LoVo (cell line): ENCODE results near the gene SLC6A9.

Experiments used
- DNase-seq: peaks from one replicate; pipeline ENCODE4 v3.0.0-alpha.2; 2016; ENCODE audit warnings: low spot score

SLC6A9 gene

DNA sequence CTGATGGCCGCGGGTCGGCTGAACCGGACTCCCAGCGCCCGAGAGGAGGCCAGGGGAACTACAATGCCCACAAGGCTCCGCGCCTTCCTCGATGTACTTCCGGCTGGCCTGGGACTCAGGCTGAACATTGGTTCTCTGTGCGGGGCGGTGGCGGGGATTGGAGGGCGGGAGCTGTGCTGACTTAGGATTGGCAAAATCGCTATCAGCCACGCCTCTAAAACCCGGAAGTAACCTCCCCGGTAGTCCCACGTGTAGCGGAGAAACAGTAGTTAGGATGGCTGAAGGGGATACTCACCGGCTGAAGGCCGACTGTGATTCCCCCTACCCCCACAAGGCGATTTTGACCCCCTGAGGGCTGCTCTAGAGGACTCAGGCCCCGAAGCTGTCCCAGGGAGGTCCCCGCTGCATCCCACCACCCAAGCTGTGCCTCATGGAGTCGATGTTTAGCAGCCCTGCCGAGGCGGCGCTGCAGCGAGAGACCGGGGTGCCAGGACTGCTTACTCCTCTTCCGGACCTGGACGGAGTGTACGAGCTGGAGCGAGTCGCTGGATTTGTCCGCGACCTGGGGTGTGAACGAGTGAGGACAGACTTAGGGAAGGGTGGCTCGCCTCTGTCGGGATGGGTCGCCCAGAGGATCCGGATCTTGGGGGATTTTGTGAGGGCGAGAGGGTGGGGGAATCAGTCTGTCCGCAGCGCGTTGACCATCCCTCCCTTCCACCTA lies 61.4 kb downstream of the SLC6A9 start, which contains the start of gene DPH2:
DPH2 (plus strand) TSS at position 265 of the 721 bp plus-strand sequence; CDS start at position 431, 166 bp downstream.
- peak; percentile 97 for DNase-seq

DNA sequence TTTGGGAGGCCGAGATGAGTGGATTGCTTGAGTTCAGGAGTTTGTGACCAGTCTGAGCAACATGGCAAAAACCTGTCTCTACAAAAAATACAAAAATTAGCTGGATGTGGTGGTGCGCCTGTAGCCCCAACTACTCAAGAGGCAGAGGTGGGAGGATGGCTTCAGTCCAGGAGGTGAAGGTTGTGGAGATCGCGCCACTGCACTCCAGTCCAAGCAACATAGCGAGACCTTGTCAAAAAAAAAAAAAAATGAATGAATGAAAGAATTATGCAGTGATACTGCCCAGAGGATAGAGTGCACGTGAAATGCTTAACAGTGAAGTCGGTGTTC lies 61.9 kb downstream of the SLC6A9 start:
- no peak for DNase-seq

DNA sequence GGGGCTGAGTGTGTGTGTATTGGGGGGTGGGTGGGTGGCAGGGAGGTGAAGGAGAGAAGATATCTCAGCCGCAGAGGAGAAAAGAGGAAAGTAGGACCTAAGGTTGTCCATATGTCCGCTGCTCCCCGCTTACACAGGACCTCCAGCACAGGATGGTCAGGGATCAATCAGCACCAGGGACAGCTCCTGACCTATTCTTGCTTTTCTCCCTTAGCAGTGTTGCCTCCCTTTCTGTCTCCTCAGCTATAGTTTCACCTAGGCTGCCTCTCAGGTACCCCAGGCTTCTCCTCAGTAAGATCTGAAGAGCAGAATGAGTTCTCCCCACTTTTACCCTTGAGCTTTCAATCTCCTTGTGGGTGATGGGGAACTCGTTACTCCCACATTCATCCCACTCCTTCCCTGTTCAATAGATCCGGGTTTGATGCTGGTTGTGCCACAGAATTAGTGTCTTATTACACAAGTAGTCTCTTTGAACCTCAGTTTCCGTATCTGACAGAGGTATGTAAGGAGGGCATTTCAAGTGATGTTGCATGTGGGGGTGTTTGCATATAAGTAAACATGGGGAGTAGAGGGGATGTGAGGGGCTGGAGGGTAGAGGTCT lies 62.8 kb downstream of the SLC6A9 start:
- DNase-seq = no peak

DNA sequence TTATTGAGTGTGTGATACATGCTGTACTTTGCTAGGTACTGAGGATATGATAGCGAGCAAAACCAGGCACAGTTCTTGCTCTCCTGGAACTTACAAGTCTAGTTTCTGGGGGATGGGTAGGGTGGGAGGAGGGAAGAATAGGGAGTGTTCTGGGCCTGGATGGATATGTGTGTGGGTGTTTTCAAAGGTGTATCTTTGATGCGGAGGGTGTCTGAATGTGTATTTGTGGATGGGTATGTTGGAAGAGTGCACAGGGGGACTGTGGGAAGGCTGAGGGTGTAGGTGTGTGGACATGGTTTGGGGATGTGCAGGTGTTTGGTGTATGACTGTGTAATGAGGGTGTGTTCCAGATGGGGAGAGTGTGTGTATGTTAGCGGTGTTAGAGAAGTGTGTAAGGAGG lies 65.9 kb downstream of the SLC6A9 start:
- no peak for DNase-seq

DNA sequence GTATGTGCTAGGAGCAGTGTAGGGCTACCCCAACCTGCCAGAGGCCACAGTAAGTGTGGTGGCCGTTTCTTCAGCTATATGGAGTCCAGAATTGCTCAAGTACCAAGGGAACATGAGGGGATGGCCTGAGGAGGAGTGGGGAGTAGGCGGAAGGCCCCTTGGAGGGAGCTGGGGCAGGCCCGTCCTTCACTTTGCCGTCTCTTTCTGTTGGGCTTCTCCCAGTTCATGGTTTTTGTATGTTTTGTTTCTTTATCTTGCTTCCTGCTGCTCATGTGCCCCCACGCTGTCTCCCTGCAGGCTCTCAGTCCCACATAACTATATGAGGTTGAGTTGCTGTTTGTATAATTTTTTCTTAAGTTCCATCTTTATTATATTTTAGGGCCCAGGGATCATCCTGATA lies 67.4 kb downstream of the SLC6A9 start:
- DNase-seq = no peak

DNA sequence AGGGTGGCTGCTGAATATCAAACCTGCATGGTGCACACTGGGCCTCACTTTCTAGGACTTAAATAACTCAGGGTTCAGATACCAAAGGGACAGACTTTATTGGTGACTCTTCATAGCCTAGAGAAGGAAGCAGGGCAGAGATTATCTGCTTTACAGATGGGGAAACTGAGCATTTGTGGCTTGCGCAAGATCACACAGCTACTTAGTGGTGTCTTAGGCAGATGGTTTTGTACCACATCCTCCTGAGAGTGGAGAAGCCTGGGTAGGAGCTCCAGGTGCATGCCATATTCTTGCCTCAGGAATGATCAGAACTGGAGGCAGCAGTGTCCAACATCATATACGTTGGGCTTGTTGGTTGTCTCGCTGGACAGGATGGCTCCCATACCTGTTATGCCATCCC lies 68.3 kb downstream of the SLC6A9 start:
- no peak for DNase-seq

DNA sequence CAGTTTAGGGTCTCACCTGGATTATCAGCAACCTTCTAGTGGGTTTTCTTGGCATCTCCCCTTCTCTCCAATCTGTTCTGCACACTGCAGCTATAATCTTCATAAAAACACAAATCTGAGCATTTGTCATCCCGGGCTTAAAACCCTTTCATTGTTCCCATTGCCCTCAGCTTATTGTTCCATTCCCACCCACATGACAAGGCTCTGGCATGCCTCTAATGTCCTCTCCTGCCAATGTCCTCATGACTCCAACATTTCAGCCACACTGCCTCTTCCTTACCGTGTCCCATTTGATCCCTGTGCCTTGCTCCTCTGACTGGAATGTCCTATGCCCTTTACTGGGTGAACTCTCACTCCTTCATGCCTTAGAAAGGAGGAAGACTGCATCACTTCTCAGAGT lies 68.9 kb downstream of the SLC6A9 start:
- DNase-seq = no peak

DNA sequence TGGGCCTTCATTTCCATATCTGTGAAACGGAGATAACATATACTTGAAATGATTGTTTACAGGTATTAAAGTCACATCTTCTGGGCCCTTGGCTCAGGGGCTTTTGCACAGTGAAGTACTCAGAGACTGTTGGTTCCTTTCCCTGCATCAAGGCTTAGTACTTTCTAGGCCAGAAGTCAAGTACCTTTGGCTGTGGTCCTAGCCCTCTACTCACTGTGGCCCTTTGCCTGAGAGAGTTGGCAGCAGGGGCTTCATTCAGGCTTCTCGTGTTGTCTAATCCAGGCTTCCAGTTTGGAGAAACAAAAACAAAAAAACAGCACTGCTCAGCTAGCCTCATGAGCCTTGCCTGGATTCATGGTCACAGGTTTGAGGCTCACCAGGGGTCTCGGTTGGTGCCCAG lies 69.6 kb downstream of the SLC6A9 start:
- no peak for DNase-seq

DNA sequence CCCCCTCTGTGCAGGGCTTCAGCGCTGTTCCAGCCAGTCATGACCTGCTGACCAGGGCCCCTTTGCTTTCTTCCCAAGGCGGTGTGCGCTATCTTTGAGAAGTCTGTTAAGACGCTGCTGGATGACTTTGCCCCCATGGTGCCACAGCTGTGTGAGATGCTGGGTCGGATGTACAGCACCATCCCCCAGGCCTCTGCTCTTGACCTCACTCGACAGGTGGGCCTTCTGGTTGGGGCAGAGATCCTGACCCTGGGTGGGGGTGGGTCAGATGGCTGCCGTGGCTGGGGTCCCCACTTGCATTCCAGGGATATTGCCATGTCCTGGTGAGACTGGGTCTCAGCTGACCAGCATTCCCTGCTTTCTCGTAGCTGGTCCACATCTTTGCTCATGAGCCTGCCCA lies 70.5 kb downstream of the SLC6A9 start:
- DNase-seq = no peak

DNA sequence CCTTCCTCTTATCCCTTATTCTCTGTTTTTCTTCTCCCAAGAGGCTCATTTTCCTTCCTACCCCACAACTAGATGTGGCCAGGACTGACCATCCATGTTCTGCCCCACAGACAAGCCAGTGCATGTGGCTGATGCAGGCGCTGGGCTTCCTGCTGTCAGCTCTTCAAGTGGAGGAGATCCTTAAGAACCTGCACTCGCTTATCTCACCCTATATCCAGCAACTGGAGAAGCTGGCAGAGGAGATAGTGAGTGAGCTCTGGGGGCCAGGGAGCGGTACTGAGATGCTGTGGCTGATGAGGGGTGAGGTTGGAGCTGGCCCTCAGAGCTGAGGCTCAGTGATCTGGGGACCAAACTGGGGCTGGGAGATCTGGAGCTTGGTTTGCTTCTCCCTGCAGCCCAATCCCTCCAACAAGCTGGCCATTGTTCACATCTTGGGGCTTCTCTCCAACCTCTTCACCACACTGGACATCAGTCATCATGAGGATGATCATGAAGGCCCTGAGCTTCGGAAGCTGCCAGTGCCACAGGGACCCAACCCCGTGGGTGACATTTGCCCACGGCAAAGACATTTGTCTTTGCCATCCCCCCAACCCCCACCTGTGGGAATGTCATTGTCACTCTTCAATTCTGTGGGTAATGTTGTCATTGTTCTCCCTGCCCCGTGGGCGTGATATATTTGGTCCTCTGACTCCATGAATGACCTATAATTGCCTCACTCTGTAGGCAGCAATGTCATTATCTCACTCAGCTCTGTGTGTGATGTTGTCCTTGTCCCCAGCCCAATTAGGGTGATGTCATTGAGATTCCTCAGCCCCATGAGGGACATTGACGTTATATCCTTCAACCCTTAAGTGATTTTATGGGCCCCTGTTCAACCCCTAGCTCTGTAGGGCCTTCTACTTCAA lies 72.7 kb downstream of the SLC6A9 start:
- no peak for DNase-seq

DNA sequence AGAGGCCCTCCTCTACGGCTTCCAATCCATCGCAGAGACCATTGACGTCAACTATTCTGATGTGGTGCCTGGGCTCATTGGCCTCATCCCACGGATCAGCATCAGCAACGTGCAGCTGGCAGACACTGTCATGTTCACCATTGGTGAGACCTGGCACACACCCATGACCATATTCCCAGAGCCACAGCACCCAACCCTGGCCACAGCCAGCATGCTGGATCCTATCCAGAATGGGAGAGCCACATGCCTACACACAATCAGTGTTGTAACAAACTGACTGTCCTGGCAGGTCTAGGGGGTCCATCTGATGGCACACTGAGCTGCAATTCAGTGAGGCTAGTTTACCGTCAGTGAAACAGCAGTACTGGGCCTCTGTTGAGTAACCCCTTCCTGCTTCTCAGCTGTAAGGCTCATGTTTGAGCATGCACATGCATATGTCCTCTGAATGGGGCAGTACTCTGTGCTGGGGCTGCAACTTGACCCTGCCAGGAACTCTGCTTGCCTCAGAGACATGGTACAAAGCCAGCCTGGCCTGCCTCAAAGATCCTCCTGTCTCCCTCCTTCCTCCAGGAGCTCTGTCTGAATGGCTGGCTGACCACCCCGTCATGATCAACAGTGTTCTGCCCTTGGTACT lies 73.7 kb downstream of the SLC6A9 start:
- no peak for DNase-seq

DNA sequence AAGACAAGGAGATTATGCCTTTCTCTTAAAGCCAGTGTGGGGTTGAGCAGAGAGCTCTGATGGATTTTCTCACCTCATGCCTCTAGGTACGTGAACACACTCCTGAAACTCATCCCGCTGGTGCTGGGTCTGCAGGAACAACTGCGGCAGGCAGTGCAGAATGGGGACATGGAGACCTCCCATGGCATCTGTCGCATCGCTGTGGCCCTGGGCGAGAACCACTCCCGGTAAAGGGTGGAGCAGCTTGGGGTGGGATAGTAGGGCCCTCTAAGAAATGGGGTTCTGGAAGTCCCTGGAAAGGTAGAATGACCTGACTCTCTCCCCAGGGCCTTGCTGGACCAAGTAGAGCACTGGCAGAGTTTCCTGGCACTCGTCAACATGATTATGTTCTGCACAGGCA lies 75.0 kb downstream of the SLC6A9 start:
- DNase-seq = no peak

DNA sequence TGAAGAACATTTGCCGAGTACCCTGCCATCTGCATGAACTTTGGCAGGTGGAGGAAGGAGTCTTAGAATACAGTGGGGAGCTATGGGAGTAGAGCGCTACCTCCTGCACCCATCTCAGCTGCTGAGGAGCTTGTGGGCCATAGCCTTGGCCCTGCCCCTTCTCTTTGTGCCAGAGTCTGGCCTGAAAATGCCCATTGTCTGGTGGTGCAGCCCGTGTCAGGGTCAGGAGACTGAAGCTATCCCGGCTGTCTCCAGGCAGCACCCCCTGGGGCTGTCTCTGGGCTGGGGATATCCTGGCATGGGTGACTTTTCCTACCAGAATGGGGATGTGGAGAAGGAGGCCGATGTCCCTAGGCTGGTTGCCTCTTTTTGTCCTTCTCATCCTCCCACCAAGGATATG lies 77.2 kb downstream of the SLC6A9 start:
- no peak for DNase-seq

DNA sequence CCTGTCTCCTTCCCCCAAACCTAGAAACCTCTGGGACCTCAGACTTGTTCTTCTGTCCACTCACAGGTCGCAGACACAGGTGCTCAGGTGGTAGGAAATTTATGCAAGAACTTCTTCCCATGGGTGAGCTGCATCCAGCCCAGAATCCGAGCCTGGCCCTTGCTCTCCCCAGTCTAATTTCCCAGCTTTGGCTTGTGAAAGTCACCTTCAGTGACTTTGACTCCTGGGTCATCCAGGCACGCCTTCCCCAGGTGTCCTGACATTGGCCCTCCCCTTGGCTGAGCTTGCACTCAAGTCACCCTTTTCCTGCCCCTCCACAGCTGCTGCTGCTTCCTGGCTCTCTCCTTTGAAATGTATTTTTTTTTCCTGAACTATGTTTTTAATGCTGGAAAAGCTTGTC lies 77.9 kb downstream of the SLC6A9 start:
- DNase-seq = no peak

DNA sequence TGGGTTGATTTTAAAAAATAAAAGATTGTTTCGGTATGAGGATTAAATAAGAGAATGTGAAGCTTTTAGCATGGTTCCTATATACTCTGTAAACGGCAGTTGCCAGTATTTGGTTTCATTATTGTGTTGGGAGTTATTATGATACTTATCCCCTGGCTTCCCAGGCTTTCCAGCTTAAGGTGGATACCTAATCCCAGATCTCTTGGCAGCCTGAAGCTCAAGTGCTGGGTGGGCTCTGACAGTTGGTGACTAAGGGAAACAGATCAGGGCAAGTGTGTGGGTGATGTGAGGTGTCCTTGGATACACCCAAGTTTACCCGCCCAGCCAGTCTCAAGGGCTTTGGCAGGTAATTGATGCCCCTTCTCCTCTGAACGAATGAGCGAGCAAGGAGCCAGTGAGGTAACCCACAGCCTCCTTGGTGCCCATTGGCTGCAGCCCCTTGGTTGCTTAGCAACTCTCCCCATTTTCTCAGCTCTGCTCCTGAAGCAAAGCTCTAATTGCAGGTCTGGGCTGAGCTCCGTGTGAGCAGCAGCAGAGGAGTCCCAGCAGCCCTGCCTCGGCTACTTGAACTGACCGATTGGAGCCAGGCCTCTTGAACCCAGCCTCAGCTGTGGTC lies 78.4 kb downstream of the SLC6A9 start:
- DNase-seq = no peak

DNA sequence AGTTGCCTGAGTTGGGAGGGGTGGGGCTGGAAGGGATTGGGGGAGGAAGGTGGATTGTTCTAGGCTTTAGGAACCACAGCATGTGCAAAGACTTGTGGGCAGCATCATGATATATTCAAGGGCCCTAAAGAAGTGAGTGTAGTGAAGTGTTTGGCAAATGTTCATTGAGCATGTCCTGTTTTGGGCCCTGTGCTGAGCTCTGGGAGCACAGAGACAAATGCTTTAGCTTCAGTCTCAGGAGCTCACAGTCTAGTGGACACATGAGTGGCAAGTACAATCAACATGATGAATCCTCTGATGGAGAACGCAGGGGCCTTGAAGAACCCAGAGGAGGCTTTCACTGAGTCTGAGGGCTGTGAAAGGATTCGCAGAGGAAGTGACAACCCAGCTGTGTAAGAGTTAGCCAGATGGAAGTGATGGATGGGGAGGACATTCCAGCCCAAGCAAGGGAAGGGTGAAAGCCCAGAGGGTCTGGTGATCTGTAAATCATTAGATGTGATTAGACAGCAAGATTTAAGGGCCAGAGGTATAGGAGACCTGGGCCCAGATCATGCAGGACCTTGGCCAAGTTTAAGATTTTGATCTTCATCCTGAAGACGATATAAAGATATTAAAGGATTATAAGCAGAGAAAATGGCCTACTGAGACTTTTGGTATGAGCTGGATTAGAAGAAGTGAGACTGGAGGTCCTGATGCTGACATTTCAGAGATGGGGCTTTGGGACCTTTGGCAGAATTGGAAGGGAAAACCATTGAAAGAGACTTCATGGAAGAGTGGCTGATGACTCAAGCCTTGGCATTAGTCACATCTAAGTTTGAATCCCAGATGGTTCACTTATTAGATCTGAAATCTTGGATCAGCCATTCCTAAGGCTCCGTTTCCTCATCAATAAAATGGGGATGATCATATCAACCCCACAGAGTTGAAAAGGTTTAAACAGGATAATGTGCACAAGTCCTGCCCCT lies 80.0 kb downstream of the SLC6A9 start:
- DNase-seq = no peak

DNA sequence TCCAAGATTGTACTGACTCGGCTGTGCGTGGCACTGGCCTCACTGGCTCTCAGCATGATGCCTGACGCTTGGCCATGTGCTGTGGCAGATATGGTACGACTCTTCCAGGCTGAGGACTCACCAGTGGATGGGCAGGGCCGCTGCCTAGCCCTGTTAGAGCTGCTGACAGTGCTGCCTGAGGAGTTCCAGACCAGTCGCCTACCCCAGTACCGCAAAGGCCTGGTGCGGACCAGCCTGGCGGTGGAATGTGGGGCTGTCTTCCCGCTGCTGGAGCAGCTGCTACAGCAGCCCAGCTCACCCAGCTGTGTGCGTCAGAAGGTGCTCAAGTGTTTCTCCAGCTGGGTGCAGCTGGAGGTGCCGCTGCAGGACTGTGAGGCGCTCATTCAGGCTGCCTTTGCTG lies 81.6 kb downstream of the SLC6A9 start:
- DNase-seq = no peak

DNA sequence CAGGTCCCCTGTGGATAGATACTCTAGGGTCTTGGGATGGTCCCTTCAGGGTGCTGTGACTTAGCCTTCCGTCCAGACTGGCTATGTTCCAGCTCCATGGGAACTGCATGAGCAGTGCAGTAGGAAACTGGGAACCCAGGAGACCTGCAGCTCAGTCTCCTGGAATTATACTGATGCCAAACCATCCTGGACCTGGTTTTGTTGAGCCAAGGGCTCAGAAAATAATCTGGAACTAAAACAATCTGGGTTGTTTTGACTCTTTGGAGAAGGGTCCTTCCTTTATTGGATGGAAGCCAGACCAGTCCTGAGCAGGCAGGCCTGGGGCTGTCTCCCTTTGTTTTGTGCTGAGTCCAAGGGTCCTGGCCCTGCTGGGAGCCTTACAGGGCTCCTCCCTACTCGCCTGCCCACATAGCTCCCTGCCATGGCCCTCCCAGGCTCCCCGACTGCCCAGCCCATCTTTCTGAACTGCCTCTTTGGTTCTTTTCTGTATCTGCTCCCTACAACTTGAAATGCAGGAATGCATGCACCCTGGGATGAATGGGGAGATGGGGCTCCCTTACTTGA lies 83.3 kb downstream of the SLC6A9 start:
- no peak for DNase-seq

DNA sequence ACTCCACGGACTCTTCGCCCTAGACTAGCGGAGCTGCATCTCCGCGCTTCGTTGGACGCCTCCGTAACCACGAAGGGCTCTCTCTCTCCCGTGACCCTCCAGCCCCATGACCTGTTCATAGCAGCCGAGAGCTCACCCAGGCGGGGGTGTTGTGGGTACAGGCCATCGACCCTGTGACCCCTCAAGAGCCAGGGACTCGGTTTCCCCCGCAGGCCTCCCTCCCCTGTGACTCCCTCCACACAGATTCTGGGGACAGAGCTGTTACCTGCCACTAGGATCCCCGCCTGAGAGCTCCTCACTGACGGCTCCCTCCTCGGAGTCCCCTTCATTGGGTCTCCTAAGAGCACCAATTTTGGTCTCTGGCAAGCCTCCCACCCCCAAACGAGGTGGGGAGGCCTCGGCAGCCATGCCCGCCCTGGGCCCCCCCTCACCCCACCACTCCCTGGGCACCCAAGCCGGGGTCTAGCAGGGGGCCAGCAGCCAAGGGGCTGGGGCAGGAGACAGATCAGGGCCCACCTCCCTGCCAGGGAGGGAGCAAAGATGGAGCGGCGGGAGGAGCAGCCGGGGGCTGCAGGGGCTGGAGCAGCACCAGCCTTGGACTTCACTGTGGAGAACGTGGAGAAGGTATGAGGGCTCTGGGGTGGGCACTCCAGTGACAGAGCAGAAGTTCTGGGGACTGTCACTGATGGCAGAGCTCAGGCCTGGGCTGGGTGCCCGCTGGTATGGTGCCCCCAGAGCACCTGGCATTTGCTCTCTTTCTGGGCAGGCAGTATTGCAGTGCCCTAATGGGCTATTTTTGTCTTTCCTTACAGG lies 84.0 kb downstream of the SLC6A9 start:
- DNase-seq = no peak
